Measurements from ENCODE around the gene PTPA. TPM values are rescaled to one million over a fixed set of nuclear protein-coding genes. Genes with fewer than 3 reads are reported as not detected.

PTPA gene
- total RNA-seq, 1 experiment from 2014 or later, result 261 TPM

- in situ Hi-C loops (cut with HindIII; ENCODE audit: low sequenced_read_pairs), result no loop called here
- DNase-seq (ENCODE audit: low spot score), result peak; percentile 99
Observed at GRCh38 chr9:129080601-129081387, 30.4 kb upstream of the PTPA start, which contains the start of gene DOLPP1. TSS of gene DOLPP1 (plus strand) at chr9:129081111. CDS start at chr9:129081132, 21 bp downstream.

- DNase-seq (ENCODE audit: low spot score), result no peak
- in situ Hi-C loops (cut with HindIII; ENCODE audit: low sequenced_read_pairs), result no loop called here
Observed at GRCh38 chr9:129081388-129081904, 29.8 kb upstream of the PTPA start.

GRCh38 chr9:129084087-129084486 is 27.1 kb upstream of the PTPA start:
- no peak for DNase-seq (ENCODE audit: low spot score)
- in situ Hi-C loops (cut with HindIII; ENCODE audit: low sequenced_read_pairs), result no loop called here

DNA sequence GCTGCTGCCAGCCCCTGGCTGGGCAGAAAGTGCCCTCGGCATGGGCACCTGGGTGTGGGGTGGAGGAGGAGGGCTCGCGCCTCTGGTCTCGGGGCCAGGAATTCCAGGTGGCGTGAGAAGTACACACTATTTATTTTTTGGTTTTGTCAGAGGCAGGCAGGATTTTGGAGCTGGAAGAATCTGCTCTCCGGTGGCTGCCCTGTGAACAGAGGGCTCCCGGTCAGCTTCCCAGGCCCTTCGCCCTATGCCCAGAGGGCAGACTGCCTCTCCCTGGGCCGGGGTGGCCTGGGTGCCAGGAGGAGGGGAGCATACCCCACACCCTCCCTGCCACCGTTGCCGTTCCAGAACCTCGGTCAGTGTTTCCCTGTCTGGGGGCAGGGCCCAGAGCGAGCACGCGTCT is 22.0 kb upstream of the PTPA start:
- in situ Hi-C loops (cut with HindIII; ENCODE audit: low sequenced_read_pairs), result no loop called here
- DNase-seq (ENCODE audit: low spot score), result no peak

DNA sequence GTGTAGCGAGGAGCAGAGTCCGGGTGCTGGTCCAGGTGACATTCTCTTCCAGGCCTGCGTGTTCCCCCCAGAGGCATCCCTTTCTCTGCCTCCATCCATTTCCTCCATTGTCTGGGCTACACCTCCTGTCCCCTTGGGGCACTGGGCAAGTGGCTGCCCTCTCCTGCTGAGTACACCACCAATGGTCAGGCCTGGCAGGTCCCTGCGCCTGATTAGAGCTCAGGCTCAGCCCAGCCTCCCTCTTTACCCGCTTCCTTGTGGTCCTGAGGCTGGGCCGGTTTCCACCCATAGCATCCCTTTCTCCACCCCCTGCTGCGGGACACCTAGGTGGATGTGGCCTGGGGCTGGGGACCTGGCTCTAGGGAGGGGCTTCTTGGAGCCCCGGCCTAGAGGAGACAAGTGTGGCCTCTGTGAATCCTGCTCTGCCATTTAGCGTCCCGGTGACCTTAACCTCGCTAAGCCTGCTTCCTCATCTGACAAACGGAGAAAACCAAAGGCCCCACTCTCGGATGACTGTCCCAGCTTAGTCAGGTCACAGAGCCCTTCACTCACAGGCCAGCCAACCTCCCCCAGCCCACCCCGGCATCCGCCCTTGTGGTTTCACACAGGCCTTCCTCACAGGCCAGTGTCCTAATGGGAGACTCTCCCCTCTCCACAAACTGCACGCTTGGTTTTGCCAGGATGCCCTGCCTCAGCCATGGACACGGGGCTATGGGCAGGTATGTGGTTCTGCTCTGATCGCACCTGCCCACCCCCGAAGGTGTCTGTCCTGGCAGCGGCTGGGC is 17.4 kb upstream of the PTPA start:
- in situ Hi-C loops (cut with HindIII; ENCODE audit: low sequenced_read_pairs), result no loop called here
- no peak for DNase-seq (ENCODE audit: low spot score)

GRCh38 chr9:129094387-129095169 is 16.6 kb upstream of the PTPA start:
- in situ Hi-C loops (cut with HindIII; ENCODE audit: low sequenced_read_pairs), result no loop called here
- no peak for DNase-seq (ENCODE audit: low spot score)

GRCh38 chr9:129095170-129095667 is 16.0 kb upstream of the PTPA start:
- in situ Hi-C loops (cut with HindIII; ENCODE audit: low sequenced_read_pairs), result no loop called here
- DNase-seq (ENCODE audit: low spot score), result no peak

GRCh38 chr9:129095908-129096307 is 15.3 kb upstream of the PTPA start:
- in situ Hi-C loops (cut with HindIII; ENCODE audit: low sequenced_read_pairs), result no loop called here
- DNase-seq (ENCODE audit: low spot score), result no peak

GRCh38 chr9:129097671-129098306 is 13.4 kb upstream of the PTPA start:
- in situ Hi-C loops (cut with HindIII; ENCODE audit: low sequenced_read_pairs), result no loop called here
- DNase-seq (ENCODE audit: low spot score), result no peak

DNA sequence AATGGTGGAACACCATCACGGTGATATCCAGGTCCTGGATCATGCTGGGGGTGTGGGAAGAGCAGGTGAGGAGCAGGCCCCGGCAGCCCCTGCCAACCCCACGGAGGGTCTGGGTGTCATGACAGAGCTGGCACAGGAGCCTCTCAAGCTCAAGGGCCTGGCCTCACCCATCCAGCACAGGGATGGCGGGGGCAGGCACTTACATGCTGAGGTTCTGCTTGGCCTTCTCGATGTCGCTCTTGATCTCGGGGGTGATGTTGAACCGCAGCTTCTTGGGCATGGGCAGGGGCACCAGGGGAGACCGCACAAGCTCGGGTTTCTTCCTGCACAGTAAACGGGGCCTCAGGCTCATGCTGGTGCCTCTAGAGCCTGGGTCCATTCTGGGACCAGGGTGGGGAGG is 12.9 kb upstream of the PTPA start:
- in situ Hi-C loops (cut with HindIII; ENCODE audit: low sequenced_read_pairs), result no loop called here
- DNase-seq (ENCODE audit: low spot score), result no peak

DNA sequence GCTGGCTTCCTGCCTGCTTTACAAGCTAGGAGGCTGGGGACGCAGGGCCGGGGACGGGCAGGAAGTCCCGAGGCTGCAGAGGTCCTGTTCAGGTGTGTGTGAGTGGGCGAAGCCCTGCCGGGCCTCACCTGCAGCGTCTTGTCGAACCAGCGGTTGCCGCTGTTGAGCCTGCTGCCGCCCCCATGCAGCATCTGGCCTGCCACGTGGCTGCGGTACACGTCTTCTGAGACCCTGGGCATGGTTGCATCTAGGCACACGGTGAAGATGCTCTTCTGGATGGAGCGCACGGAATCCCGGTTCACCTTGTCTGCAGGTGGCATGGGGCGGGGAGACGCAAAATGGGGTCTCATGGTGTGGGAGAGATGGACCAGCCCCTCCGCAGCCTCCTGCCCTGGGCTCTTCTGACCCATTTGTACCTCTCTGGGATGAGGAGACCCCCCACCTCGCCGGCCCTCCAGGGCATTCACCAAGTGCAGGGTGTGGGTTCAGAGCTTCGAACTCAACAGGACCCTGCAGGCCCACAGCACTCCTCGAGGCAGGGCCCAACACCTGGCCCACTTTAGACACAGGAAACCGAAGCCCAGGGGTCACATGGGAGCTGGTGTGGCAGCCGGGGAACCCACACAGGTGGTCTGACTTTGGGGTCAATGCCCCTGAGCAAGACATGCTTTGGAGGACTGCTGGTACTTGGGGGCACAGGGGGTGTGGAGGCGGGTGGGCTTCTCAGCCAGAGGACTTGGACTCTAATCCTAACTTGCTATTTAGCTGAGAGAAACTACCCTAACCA is 10.6 kb upstream of the PTPA start:
- no peak for DNase-seq (ENCODE audit: low spot score)
- in situ Hi-C loops (cut with HindIII; ENCODE audit: low sequenced_read_pairs), result no loop called here

DNA sequence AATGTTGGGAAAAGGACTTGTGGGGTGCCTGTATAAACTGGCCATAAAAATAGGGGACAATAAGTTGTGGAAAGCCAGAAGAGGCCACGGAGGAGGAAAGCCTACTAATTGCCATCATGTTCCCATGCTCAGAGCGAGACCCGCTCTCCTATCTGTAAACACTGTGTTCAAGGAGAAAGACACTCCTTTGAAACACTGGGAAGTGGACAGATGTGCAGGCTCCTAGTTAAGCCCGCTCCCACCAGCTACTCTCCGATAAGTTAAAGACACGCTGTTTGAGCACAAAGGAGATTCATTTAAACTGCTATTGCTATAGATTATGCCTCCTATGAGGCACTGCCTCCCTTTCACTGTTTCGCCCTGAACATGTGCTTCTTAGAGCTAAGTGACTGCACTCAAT is 9.9 kb upstream of the PTPA start:
- DNase-seq (ENCODE audit: low spot score), result no peak
- in situ Hi-C loops (cut with HindIII; ENCODE audit: low sequenced_read_pairs), result no loop called here

DNA sequence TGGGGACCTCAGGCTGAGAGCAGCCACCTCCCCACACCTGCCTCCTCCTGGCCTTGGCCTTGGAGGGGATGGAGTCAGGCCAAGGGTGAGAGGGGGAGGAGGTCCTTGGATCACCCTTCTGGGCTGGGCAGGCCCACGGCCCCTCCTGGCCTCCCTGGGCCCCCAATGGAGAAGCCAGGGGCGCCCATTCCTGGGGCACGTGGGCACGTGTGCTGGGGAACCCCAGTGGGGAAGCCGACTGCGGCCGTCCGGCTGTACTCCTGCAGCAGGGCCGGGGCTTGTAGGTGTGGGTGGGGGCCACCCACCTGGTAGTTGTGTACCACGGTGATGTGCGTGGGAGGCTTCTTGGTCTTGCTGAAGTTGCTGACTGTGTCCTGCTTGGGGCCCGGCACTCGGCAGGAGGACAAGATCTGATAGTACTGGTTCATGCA is 9.1 kb upstream of the PTPA start:
- in situ Hi-C loops (cut with HindIII; ENCODE audit: low sequenced_read_pairs), result no loop called here
- DNase-seq (ENCODE audit: low spot score), result no peak

DNA sequence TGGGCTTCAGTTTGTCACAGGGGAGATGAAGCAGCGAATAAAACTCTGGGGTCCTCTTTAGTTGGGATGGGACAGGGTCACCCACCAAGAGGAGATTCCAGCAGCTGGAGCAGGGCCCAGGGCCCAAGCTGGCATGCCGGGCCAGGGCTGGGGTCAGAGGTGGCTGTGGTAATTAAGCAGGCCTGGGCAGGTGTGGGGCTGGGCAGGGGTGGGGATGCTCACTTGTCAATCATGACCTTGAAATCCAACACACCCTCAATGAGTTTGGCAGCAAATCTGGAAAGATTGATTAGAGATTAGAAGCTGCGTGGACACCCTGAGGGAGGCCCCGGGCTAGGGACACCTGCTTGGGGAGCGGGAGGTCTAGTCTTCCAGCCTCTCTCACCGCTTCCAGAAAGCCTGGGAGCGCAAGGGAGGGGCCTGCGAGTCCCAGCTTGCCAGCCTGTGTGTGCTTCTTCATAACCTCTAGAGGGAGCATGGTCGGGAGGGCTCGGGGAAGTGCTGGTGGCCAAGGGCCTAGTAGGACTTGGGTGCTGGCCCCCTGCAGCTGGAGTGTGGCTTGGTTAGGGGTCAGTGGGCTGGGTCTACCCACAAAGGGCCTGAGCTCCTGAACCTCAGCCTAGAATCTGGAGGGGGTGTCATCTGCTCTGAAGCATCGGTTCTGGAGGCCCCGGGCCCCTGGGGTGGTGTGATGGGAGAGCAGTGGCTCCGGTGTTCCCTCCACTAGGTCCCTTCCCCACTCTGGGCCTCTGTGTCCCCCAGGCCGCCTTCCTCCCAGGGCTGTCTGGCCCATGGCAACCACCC is 8.2 kb upstream of the PTPA start:
- DNase-seq (ENCODE audit: low spot score), result peak; percentile 43
- in situ Hi-C loops (cut with HindIII; ENCODE audit: low sequenced_read_pairs), result no loop called here

DNA sequence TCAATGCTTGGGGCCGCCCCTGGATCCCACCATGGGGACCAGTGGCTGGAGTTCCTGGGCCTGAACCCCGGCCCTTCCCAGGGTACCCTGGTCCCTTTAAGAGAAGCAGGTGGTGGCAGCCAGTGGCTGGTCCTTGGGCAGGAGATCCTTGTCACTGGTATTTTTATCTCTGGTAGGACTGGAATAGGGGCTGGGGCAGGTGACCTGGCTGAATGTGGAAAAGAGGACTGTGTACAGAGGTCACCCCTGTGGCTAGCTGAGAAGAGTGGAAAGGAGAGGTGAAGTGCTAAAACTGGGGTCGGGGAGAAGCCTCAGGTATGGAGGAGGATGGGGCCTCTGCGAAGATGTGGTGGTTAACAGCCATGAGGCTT is 7.6 kb upstream of the PTPA start:
- in situ Hi-C loops (cut with HindIII; ENCODE audit: low sequenced_read_pairs), result no loop called here
- DNase-seq (ENCODE audit: low spot score), result no peak

DNA sequence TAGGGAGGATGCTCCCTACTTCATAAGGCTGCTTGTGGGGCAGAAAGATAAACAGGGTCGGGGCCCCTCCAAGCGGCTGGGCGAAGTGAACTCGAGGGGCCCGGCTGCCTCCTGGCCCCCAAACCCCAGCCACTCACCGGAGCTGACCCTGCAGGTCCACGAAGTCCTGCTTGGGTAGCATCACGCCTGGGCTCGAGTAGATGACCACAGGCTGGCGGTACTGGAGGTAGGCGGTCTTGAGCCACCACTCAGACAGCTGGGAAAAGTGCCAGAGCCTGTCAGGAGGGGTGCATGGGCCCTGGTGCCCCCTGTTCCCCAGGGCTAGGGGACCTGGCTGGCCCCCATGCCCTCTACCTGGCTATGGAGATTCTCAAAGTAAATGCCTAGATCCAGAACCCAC is 7.2 kb upstream of the PTPA start:
- no peak for DNase-seq (ENCODE audit: low spot score)
- in situ Hi-C loops (cut with HindIII; ENCODE audit: low sequenced_read_pairs), result no loop called here

GRCh38 chr9:129105857-129106694 is 5.1 kb upstream of the PTPA start:
- DNase-seq (ENCODE audit: low spot score), result no peak
- in situ Hi-C loops (cut with HindIII; ENCODE audit: low sequenced_read_pairs), result no loop called here
